Fibroblast of skin of back (primary cell): ENCODE measurements around the gene DENND6A. TPM values are rescaled to one million over a fixed set of nuclear protein-coding genes. Genes with fewer than 3 reads are reported as not detected.
"Not testable (repeated sequence)": the region's sequence is repeated elsewhere in the genome, so short reads cannot be mapped to it uniquely, and the experiment has no call there.

ENCODE experiments used
- DNase-seq: peaks from one replicate; pipeline ENCODE4 v3.0.0-alpha.2; 2013
- polyA plus RNA-seq, 2 experiments: library from polyadenylated mRNA; unstranded; fragments of 120-200 nt; gene quantifications; one replicate each; pipeline ENCODE4 v1.2.1, GENCODE V29; 2013; ENCODE audit not compliant: insufficient read length in 2 of 2

DENND6A gene, protein sequence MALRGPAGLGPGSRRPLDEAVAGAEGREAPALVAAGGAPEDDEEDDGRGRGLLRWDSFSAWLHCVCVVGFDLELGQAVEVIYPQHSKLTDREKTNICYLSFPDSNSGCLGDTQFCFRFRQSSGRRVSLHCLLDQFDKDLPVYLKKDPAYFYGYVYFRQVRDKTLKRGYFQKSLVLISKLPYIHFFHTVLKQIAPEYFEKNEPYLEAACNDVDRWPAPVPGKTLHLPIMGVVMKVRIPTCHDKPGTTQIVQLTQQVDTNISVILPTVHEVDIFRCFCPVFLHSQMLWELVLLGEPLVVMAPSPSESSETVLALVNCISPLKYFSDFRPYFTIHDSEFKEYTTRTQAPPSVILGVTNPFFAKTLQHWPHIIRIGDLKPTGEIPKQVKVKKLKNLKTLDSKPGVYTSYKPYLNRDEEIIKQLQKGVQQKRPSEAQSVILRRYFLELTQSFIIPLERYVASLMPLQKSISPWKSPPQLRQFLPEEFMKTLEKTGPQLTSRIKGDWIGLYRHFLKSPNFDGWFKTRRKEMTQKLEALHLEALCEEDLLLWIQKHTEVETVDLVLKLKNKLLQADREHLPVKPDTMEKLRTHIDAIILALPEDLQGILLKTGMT
- polyA plus RNA-seq (2013, experiment 1 of 2; ENCODE audit: insufficient read length) = 8.6 TPM
- 8.5 TPM for polyA plus RNA-seq (2013, experiment 2 of 2; ENCODE audit: insufficient read length)

DNA sequence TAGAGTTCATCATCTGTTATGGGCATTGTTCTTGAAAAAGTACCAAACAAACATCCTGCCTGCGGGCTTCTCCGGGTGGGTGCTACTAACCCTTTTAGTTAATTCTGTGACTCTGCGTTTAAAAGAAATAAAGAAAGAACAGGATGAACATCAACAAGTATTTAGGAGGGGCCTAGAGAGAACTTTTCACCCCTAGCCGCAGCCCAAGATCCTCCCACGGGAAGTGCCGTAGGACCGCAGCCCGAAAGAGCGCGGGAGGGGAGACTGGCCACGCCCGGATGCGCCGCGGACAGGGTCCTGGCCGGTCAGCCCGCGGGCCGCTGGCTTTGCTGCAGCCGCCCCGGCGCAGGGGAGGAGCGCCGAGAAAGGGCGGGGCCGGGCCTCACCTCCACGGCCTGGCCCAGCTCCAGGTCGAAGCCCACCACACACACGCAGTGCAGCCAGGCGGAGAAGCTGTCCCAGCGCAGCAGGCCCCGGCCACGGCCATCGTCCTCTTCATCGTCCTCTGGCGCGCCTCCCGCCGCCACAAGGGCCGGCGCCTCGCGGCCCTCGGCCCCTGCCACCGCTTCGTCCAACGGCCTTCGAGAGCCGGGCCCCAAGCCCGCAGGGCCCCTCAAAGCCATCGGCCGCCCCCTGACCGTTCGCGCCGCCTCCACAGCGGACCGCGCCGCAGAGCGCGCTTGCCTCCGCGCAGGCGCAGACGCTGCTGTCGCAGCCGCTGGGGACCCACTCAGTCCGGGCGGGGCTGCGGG is at the start of gene DENND6A:
TSS of gene DENND6A (minus strand) at position 682 of the 752 bp plus-strand sequence. CDS start at position 623, 59 bp downstream.
- peak; percentile 93 for DNase-seq

DNA sequence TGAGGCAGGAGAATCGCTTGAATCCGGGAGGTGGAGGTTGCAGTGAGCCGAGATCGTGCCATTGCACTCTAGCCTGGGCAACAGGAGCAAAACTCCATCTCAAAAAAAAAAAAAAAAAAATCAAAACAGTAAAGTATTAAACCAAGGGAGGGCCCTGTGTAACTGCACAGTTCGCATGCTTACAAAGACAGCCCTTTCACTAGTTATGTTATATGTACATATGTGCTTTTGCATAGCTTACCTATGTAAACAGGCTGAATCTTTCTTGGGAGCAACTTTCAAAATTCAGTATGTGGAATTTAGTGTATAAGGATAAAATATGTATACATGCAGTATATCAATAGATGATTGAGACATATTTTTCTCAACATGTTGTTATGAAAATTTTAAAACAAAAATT is 47.1 kb upstream of the DENND6A start:
- DNase-seq = no peak

DNA sequence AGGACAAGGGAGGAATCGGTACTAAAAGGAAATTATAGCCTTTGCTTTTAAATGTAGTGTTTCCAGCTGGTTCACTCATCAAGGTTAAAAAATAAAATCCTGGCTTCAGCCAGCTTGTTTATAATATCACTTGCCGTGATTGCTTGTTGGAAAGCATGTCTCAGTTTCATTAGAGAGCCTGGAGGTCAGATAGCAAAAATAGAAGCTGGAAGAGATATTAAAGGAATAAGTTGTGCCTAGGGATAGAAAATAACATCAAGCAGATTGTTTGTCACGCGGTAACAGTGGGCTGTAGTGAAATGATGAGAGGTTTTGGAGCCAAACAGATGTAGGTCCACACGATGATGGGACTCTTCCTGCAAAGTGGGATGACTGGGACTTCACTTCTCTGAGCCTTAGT is 45.5 kb upstream of the DENND6A start:
- no peak for DNase-seq

DNA sequence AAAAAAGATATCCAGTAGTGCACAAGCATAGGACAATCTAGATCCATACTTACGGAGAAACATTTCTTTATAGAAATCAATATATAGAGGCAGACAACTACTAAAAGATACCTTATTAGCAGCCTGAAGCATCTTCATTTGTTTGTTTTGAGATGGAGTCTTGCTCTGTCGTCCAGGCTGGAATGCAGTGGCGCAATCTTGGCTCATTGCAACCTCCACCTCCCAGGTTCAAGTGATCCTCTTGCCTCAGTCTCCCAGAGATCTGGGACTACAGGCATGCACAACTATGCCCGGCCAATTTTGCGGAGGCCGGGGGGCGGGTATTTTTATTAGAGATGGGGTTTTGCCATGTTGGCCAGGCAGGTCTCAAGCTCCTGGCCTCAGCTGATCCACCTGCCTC is 45.0 kb upstream of the DENND6A start:
- no peak for DNase-seq

DNA sequence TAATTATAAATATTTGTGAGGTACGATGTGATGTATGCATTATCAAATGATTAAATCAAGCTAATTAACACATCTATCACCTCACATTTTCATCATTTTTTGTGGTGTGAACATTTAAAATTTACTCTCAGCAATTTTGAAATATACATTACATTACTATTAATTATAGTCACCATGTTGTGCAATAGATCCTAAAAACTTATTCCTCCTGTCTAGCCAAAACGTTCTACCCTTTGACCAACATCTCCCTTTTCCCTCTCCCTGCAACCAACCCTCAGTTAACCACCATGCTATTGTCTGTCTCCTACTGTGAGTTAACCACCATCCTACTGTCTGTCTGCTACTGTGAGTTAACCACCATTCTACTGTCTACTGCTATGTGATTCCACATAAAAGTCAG is 42.5 kb upstream of the DENND6A start:
- DNase-seq = no peak

DNA sequence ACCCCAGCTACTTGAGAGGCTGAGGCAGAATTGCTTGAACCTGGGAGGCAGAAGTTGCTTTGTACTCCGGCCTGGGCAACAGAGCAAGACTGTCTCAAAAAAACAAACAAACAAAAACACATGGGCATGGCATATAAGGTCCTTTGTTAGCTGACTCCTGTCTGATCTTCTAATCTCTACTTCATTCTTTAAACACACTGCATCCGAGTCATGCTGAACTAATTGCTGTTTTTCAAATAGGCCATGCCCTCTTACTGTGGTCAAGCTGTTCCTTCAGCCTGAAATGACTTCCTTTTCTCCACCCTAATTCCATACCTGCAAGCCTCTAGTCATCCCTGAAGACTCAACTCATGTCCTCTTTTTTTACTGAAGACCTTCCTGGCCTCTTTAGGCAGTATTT is 40.9 kb upstream of the DENND6A start:
- DNase-seq = no peak

DNA sequence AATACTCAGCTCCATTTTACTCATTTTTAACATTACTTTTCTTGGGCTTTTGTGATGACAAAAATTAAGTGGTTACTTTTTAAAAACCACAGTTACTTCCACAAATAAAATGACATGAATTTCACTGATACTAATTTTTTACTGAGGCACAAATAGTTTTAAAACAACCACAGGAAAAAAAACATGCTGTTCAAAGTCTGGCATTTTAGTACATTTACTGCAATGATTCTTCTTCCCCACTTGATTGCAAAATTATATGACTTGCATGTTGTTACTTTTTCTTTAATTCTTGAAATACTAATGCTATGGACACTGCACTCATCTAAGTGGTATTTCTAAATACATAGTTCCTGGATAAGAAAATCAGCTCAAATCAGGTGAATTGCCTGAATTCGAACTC is 38.4 kb upstream of the DENND6A start:
- no peak for DNase-seq

DNA sequence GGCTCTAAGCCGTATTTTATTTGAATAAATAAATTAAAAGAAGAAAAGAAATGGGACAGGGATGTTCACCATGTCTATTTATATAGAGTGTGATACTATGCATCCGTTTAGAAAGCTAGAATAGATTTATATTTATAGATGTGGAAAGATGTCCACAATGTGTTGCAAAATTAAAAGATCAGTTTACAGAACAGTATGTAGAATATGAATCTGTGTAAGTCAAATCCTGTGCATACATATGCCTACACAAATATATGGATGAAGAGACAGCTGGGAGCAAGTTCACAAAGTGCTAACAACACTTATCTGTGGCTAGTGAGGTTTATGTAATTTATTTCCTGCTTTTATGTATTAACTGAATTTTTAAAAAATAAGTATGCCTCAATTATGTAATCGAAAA is 37.8 kb upstream of the DENND6A start:
- DNase-seq = no peak

DNA sequence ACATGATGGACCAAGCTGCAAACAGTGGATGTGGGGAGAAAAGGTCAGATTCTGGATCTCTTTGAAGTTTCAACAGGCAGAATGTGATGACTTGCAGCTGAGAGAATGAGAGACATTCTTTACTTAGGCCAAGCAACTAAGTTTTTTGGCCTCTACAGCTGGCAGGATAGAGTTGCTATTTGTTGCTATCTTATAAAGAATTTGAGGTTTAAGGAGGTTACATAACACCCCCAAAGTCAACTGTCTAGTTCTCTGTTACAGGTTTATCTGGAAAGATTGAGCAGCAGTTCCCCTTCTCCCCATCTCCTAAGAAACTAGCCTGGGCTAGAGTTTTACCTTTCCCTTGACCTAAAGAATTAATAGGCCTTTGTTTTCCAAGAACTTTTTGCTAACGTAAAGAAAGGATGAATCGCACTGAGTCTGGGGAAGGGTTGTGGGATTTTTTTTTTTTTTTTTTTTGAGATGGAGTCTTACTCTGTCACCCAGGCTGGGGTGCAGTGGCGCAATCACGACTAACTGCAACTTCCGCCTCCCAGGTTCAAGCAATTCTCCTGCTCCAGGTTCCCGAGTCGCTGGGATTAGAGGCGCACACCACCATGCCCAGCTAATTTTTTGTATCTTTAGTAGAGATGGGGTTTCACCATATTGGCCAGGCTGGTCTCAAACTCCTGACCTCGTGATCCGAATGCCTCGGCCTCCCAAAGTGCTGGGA is 36.6 kb upstream of the DENND6A start:
- DNase-seq = no peak

DNA sequence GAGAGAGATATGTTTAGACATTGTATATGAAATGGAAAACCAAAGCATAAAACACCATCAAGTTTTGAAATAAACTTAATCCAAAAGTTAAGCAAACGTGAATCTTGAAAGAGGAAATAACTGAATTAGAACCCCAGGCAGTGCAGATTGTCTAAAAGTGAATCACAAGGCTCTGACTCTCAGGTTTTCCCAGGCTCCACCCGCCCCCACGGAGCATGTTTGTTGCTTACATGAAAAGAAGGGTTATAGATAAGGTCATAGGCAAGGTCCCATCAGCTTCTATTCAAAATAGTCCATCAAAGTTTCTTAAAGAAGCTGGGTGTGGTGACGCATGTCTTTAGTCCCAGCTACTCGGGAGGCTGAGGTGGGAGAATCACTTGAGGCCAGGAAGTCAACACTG is 34.2 kb upstream of the DENND6A start:
- DNase-seq = no peak

DNA sequence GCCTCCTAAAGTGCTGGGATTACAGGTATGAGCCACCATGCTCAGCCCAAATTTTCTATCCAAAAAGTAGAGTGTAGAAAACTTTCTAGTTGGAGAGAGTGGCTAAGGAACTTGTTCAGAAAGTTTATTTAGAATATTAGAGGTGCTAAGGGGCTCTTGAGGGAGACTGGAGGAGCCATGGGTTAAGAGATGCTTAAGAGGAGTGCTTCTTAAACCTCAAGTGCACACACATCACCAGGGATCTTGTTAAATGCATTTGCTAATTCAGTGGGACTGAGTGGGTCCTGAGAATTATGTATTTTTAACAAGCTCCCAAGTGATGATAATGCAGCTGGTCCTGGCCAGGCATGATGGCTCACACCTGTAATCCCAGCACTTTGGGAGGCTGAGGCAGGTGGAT is 33.5 kb upstream of the DENND6A start:
- no peak for DNase-seq

DNA sequence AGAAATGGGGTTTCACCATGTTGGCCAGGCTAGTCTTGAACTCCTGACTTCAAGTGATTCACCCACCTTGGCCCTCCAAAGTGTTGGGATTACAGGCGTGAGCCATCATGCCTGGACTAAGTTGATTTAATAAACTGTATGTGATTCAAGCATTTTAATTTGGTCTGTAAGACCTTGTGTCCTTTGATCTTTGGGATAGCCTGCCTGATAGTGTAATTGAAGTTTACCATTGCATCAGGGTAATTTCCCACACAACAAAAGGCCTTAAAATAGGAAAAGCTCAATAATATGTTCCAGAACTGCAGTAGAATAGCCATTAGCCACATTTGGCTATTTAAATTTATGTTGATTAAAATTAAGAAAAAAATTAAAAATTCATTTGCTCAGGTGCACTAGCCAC is 25.2 kb upstream of the DENND6A start:
- no peak for DNase-seq

DNA sequence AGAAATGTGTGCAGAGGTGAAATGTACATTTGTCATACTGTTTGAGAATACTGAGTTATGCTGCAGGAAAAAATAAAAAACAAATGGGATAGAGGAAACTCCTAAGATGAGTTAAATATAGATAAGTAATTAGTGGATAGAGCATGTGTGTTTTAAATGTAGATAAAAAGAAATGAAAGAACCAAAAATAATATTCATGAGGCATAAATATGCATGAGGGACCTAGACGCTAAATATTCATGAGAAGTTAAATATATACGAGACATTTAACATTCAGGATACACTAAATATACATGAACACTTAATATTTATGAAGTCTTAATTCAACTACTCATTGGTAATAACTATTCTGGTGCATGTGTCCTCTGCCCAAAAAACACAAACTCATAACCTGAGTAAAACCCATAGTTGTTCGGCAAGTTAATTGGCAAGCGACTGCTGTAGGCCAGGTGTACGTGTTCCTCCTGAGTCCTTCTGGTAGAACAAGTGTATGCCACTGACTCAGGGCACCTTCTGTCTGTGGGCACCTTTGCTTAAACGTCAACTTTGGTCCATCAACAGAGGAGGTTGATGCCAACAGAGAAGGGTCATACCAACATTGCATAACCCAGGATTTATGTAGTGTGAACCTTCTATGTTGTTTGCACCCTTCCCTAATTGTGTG is 24.5 kb upstream of the DENND6A start:
- no peak for DNase-seq

DNA sequence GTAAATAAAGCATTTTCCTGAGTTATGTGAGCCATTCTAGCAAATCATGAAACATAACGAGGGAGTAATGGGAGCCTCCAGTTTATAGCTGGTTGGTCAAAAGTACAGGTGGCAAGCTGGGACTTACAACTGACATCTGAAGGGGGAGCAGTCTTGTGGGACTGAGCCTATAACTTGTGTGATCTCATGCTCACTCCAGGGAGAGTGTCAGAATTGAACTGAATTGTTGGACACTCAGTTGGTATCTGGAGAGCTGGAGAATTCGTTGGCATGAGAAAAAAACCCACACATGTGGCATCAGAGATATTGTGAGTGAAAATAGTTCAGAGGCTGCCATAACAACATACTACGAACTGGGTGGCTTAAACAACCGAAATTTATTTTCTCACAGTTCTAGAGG is 22.8 kb upstream of the DENND6A start:
- DNase-seq = no peak

DNA sequence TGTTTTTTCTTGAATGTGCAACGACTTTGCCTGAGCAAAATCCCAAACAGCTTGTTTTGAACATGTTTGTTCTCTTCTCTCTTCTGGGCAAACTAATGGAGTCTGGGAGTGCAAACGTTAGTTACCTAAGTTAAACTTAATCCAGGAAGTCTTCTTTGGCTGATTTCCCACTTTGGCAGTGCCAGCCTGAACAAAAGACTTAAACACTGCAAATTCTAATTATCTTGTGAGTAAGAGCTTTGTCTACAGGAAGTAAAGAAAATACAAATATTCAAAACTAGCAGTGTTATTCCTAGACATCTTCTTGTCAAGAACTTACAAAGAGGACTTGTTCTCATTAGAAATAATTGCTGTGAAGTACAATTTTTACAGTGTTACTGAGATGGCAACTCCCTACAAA is 16.7 kb upstream of the DENND6A start:
- DNase-seq = no peak

DNA sequence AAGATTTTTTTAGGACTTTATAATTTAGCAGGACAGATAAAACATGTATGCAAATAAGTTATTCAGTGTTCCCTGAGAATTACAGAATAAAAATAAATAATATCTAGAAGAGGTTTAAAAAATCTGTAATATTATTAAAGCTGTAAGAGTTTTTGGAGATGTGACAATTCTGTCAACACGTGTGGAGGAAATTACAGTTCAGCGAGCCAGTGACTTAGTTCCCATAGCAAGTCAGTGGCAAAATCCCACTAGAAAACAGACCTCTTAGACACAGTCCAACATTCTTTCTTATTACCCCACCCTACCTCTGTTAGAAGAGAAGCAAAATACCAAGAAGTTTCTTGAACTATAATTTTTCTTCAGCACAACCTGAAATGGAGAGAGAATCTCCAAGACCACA is 16.2 kb upstream of the DENND6A start:
- DNase-seq = no peak

DNA sequence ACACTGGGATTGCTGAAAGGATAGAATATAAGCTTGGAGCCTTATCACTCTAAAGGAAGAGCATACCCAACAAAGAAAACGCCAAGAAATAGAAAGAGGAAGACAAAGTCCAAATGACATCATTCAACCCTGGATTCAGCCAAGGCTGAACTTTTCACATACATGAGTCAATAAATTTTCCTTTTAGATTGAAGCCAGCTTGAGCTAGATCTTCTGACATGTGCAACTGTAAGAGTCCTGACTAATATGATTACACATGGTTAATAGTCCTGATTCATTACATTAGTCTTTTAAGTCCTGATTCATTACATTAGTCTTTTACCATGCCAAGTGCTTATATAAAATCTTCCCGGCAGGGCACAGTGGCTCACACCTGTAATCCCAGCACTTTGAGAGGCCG is 13.6 kb upstream of the DENND6A start:
- peak; percentile 60 for DNase-seq

DNA sequence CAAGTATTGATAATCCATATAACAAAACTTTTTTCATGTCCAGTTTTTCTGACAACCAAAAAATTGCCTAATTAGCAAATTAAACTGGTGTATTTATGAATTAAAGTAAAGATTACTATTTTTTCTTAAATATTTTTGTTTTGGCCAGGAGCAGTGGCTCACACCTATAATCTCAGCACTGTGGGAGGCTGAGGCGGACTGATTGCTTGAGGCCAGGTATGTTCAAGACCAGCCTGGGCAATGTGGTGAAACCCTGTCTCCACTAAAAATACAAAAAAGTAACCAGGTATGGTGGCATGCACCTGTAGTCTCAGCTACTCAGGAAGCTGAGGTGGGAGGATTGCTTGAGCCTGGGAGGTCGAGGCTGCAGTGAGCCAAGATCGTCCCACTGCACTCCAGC is 12.5 kb upstream of the DENND6A start:
- DNase-seq = not testable (repeated sequence)

DNA sequence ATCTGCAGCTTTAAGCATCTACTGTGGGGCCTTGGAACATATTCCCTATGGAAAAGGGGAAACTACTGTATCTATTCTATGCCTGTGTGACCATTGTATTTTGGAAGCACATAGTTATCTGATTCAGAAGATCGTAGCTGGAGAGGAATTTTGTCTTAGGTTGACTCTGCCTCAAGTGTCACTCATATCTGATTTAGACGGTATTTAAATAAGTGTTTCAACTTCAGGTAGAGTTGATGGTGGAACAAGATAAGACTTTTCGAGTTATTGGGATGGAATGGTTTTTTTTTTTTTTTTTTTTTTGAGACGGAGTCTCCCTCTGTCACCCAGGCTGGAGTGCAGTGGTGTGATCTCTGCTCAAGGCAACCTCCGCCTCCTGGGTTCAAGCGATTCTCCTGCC is 8.9 kb upstream of the DENND6A start:
- no peak for DNase-seq

DNA sequence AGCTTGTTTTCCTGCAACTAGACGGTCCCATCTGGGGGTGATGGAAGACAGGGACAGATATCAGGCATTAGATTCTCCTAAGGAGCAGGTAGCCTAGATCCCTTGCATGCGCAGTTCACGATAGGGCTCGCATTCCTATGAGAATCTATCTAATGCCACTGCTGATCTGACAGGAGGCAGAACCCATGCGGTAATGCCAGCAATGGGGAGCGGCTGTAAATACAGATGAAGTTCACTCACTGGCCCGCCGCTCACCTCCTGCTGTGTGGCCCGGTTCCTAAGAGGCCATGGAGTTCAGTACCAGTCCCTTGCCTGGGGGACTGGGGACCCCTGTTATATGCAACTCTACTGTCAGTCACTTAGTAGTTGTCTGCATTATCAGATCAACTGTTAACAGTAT is 7.9 kb upstream of the DENND6A start:
- DNase-seq = no peak

DNA sequence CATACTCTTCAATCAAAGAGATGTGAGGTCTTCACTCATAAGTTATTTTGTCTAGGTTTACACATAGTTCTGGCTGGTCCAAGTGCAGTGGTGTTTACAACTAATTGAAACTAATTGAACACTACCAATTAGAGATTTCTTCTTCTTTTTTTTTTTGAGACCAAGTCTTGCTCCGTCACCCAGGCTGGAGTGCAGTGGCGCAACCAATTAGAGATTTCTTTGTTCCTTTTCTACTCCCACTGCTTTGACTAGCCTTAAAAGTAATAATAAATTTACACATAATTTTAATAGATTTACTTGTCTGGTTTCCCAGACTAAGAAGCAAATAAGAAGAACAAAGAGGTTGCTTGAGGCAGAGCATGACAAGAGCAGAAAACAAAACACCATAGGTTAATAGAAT is 6.7 kb upstream of the DENND6A start:
- DNase-seq = no peak

DNA sequence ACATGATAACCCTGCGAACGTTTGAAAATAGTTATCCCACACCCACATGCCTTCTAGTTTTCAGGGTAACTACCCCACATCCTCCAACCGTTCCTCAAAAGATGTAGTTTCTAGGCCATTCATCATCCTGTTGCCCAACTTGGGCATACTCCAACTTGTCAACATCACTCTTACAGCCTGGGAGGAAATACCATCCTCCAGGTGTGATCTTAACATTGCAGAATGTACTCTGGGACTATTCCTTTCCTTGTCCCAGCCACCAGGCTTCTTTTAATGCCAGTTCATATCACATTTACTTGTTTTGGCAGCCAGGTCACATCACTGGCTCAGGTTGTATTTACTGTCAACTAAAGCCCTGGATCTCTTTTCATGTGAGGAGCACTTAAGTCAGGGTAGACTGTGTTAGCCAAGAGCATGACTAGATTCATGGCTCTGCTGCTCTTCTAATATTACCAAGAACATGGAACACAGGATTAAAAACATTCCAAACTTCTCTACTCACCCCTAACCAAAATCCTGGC is 4.0 kb upstream of the DENND6A start:
- peak; percentile 10 for DNase-seq
